ENCODE measurements around the gene C6orf15. TPM values are rescaled to one million over a fixed set of nuclear protein-coding genes. Genes with fewer than 3 reads are reported as not detected.

Gene C6orf15
- total RNA-seq, 1 donor = not detected

- TF ChIP-seq, protein P1, sequence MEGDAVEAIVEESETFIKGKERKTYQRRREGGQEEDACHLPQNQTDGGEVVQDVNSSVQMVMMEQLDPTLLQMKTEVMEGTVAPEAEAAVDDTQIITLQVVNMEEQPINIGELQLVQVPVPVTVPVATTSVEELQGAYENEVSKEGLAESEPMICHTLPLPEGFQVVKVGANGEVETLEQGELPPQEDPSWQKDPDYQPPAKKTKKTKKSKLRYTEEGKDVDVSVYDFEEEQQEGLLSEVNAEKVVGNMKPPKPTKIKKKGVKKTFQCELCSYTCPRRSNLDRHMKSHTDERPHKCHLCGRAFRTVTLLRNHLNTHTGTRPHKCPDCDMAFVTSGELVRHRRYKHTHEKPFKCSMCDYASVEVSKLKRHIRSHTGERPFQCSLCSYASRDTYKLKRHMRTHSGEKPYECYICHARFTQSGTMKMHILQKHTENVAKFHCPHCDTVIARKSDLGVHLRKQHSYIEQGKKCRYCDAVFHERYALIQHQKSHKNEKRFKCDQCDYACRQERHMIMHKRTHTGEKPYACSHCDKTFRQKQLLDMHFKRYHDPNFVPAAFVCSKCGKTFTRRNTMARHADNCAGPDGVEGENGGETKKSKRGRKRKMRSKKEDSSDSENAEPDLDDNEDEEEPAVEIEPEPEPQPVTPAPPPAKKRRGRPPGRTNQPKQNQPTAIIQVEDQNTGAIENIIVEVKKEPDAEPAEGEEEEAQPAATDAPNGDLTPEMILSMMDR (IDR thresholded peaks at IDR 0.05; ENCODE audit: insufficient read depth, low read depth, low read length) = no peak
- H3K4me3 ChIP-seq (ENCODE audit: low read depth, low read length) = no peak overlapping the region
- no peak for DNase-seq (ENCODE audit: low read depth)
These were observed 20.4 kb upstream of the C6orf15 start for GRCh38 chr6:31132806-31133205.

GRCh38 chr6:31131595-31131994 lies 19.2 kb upstream of the C6orf15 start:
- TF ChIP-seq, protein P1 (IDR thresholded peaks at IDR 0.05; ENCODE audit: insufficient read depth, low read depth, low read length) = no peak
- H3K4me3 ChIP-seq (ENCODE audit: low read depth, low read length) = no peak overlapping the region
- DNase-seq (ENCODE audit: low read depth) = no peak

DNA sequence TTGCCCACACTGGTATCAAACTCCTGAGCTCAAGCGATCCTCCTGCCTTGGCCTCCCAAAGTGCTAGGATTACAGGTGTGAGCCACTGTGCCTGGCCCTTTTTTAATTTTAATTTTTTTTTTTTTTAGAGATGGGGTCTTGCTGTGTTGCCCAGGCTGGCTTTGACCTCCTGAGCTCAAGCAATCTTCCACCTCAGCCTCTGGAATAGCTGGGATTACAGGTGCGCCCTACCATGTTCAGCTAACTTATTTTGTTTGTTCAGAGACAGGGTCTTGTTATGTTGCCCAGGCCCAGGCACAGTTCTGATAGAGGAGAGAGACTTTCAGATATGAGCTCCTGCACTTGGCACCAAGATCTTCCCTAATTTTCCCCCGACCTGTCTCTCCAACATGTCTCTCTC lies 18.4 kb upstream of the C6orf15 start:
- no peak for DNase-seq (ENCODE audit: low read depth)
- TF ChIP-seq, protein P1 (IDR thresholded peaks at IDR 0.05; ENCODE audit: insufficient read depth, low read depth, low read length) = no peak
- H3K4me3 ChIP-seq (ENCODE audit: low read depth, low read length) = no peak overlapping the region

DNA sequence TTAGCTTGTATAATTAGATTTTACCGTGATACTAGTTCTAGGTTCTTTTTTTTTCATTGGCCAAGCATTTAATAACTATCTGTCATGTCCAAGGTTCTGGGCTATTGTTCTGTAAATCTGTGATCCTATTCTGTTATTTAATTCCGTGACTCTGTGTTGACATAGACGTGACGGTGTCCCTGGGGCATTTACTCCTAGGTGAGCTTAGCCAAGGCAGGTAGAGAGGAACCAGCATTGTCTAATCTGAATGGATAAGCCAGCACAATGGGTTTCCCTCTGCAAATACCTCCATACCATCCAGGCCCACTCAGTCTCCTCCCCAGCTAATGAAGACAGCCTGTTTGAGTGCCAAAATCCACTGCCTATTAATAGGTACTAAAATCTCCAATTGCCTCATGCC lies 16.8 kb upstream of the C6orf15 start:
- DNase-seq (ENCODE audit: low read depth) = no peak
- H3K4me3 ChIP-seq (ENCODE audit: low read depth, low read length) = no peak overlapping the region
- TF ChIP-seq, protein P1 (IDR thresholded peaks at IDR 0.05; ENCODE audit: insufficient read depth, low read depth, low read length) = no peak

DNA sequence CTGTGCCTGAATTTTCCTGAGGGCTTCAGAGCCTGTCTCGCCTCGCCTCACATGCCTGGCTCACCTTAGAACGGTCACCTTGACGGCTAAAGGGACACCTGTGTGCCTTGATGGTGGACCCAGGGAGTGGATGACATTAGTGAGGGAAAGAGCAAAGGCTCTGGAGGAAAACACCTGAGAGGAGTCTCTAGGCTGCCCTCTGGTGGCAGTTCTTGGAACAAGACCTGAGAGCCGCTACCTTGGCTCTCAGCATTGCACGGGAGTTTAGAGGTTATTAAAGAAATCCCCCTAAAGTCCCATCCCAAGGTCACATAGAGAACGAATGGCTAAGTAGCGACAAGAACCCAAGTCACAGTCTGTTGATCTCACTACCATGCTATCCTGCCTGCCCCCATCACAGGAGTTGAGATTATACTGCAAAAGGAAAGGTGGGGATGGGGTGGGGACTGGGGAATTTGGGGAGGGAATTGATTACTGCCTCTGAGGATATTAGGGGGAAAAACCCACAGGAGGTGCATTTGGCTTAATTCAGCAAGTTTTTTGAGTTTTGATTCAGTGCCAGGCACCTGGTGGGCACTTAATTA lies 15.8 kb upstream of the C6orf15 start:
- DNase-seq (ENCODE audit: low read depth) = peak; percentile 41
- H3K4me3 ChIP-seq (ENCODE audit: low read depth, low read length) = no peak overlapping the region
- TF ChIP-seq, protein P1 (IDR thresholded peaks at IDR 0.05; ENCODE audit: insufficient read depth, low read depth, low read length) = peak; percentile 88

DNA sequence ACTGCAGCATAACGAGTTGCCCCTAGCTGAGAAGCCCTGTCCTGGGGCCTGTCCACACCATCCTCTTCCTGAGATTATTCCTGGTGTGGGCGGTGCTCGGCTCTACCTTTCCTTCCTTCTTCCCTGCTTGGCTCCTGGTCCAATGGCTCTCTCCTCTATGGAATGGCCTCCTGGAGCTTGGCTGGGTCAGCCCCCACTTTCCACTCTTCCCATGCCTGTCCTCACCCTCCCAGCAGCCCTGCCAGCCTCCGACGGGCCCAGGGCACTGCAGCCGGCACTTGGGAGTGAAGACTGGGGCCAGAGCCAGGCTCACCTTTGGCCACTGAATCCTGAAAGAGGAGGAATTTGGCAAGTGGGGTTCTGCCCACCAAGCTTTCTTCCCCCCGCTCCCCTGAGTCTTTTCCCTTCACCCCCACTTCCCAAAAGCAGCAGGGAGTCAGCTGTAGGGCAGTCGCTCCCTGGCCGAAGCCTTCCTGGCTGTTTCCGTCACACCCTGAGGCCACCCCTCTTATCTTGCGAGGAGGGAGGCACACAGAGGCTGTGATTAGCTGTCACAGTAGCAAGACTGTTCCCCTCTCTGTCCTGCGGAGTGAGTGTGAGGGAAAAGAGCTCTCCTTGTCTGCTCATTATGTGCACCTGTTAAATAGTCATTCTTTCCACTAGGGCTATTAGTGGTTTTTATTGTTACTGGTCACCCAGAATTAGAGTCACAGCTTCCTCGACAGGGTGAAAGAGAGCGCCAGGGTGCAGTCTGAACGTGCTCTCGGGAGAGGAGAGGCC lies 14.2 kb upstream of the C6orf15 start:
- TF ChIP-seq, protein P1 (IDR thresholded peaks at IDR 0.05; ENCODE audit: insufficient read depth, low read depth, low read length) = no peak
- no peak for DNase-seq (ENCODE audit: low read depth)
- H3K4me3 ChIP-seq (ENCODE audit: low read depth, low read length) = no peak overlapping the region

All from fibroblast of villous mesenchyme (primary cell).